SU-DHL-6 (cell line): ENCODE data around the gene BASP1.

ENCODE experiments used
- EZH2phosphoT487 ChIP-seq: fragments of 200-600 bp; sonication (generic), shearing (Covaris generic); conservative IDR thresholded peaks from 2 replicates; pipeline ENCODE4 v1.6.1; 2018; ENCODE audit warnings: mild to moderate bottlenecking, antibody characterized with exemption, low read length, moderate library complexity, mixed read lengths
- TF ChIP-seq, protein P1 (sequence below): fragments of 200-600 bp; sonication (generic); IDR thresholded peaks from one replicate; pipeline ENCODE4 v1.5.1; 2017; ENCODE audit warnings: antibody characterized with exemption, mild to moderate bottlenecking, low read length, moderate library complexity; ENCODE audit not compliant: insufficient read depth, poor library complexity, severe bottlenecking

DNA sequence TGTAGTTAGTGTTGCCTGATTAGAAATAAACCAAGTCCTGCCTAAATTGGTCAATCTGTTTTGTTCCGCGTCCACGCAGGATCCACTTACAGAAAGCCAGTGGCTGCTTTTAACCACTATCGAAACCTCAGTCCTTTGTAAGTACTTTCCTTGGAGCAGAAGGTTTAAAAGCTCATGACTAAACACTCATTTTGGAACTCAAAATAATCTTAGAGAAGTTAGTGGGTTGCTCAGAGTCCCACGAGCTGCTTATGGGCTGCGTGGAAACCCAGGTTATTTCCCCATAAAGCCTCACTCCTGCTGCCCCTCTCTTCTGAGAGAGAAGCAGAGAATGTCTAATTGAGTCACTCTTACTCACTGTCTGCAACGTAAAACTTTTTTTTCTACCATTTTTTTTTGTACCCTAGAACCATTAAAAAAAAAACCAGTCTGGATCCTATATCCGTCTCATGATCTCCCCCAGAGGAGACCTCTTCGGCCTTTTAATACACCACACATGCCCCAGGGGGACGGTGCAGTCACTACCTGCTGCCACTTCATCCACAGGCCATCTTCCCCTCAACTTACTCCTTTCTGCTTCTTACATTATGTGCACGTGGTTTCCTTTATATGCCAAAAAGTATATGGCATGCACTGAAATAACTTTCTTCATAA, 7.6 kb downstream of the BASP1 start:
- TF ChIP-seq, protein P1, sequence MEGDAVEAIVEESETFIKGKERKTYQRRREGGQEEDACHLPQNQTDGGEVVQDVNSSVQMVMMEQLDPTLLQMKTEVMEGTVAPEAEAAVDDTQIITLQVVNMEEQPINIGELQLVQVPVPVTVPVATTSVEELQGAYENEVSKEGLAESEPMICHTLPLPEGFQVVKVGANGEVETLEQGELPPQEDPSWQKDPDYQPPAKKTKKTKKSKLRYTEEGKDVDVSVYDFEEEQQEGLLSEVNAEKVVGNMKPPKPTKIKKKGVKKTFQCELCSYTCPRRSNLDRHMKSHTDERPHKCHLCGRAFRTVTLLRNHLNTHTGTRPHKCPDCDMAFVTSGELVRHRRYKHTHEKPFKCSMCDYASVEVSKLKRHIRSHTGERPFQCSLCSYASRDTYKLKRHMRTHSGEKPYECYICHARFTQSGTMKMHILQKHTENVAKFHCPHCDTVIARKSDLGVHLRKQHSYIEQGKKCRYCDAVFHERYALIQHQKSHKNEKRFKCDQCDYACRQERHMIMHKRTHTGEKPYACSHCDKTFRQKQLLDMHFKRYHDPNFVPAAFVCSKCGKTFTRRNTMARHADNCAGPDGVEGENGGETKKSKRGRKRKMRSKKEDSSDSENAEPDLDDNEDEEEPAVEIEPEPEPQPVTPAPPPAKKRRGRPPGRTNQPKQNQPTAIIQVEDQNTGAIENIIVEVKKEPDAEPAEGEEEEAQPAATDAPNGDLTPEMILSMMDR: no peak
- no peak for TF ChIP-seq EZH2phosphoT487
